Activated CD4-positive, alpha-beta T cell treated with anti-CD3 and anti-CD28 coated beads for 4 hours (primary cell): ENCODE data around the gene COX5A.
"Not testable (repeated sequence)": the region's sequence is repeated elsewhere in the genome, so short reads cannot be mapped to it uniquely, and the experiment has no call there.

ENCODE experiments used
- DNase-seq, 2 donors: peaks; one replicate each; pipeline ENCODE4 v3.0.0-alpha.2; 2020

COX5A gene

GRCh38 chr15:74955017-74955416 lies 17.1 kb upstream of the COX5A start:
- no peak for DNase-seq

GRCh38 chr15:74954515-74954914 lies 16.6 kb upstream of the COX5A start:
- DNase-seq = no peak

GRCh38 chr15:74951006-74951405 lies 13.1 kb upstream of the COX5A start:
- DNase-seq = no peak

- DNase-seq = peak; percentile 62 to 83
Measured at GRCh38 chr15:74950078-74950908, 12.4 kb upstream of the COX5A start.

- DNase-seq = peak in 1 of 2 donors; percentile 9
Measured at GRCh38 chr15:74937272-74937589, 642 bp downstream of the COX5A start.

GRCh38 chr15:74935193-74935592 lies 2.7 kb downstream of the COX5A start:
- DNase-seq = not testable (repeated sequence)

- no peak for DNase-seq
Measured at GRCh38 chr15:74933573-74933972, 4.3 kb downstream of the COX5A start.

GRCh38 chr15:74928771-74929198 lies 9.1 kb downstream of the COX5A start:
- no peak for DNase-seq

GRCh38 chr15:74924525-74924924 lies 13.3 kb downstream of the COX5A start:
- no peak for DNase-seq

- no peak for DNase-seq
Measured at GRCh38 chr15:74920456-74920855, 17.4 kb downstream of the COX5A start.

- no peak for DNase-seq
Measured at GRCh38 chr15:74917676-74918075, 20.2 kb downstream of the COX5A start.

GRCh38 chr15:74913799-74914198 lies 24.1 kb downstream of the COX5A start:
- DNase-seq = not testable (repeated sequence)

GRCh38 chr15:74913041-74913440 lies 24.8 kb downstream of the COX5A start:
- DNase-seq = no peak

GRCh38 chr15:74908635-74909034 lies 29.2 kb downstream of the COX5A start:
- DNase-seq = no peak

- no peak for DNase-seq
Measured at GRCh38 chr15:74907163-74907870, 30.6 kb downstream of the COX5A start.

- DNase-seq = peak; percentile 64 to 75
Measured at GRCh38 chr15:74906450-74907162, 31.3 kb downstream of the COX5A start, which contains the start of gene FAM219B. Gene FAM219B (minus strand): TSS chr15:74906851. CDS start chr15:74906800, 51 bp downstream.

GRCh38 chr15:74906067-74906449 lies 31.8 kb downstream of the COX5A start:
- peak; percentile 20 to 32 for DNase-seq

- DNase-seq = no peak
Measured at GRCh38 chr15:74904190-74904805, 33.6 kb downstream of the COX5A start.

- no peak for DNase-seq
Measured at GRCh38 chr15:74903676-74904075, 34.2 kb downstream of the COX5A start.

GRCh38 chr15:74902295-74903075 lies 35.4 kb downstream of the COX5A start:
- no peak for DNase-seq

GRCh38 chr15:74901612-74902063 lies 36.2 kb downstream of the COX5A start:
- DNase-seq = peak; percentile 25 to 69

- no peak for DNase-seq
Measured at GRCh38 chr15:74897300-74897701, 40.6 kb downstream of the COX5A start.
